HepG2 (cell line): Measurements from ENCODE around the gene EPHB4. TPM values are rescaled to one million over a fixed set of nuclear protein-coding genes. Genes with fewer than 3 reads are reported as not detected.
A peak's percentile ranks its signal among the peaks of the same experiment; 100 is the strongest.

Source experiments
- ARID4A ChIP-seq: sonication (generic); formaldehyde crosslinking; IDR thresholded peaks from 2 replicates; pipeline ENCODE4 v1.5.0; 2020; ENCODE audit warnings: mild to moderate bottlenecking, missing genetic modification reagents, borderline replicate concordance
- CREB1 ChIP-seq, 2 experiments: fragments of 450-650 bp in 1 of 2; IDR thresholded peaks; 2 replicates each; pipeline ENCODE4 v1.6.1; 2016 to 2017; ENCODE audit warnings: control low read depth in 1 of 2, mild to moderate bottlenecking in 1 of 2, missing compliant biosample characterization in 1 of 2, missing genetic modification characterization in 1 of 2
- NKX3-1 ChIP-seq: sonication (generic); formaldehyde crosslinking; IDR thresholded peaks from 2 replicates; pipeline ENCODE4 v1.5.0; 2020; ENCODE audit warnings: missing genetic modification reagents
- POGK ChIP-seq: sonication (generic); formaldehyde crosslinking; conservative IDR thresholded peaks from 2 replicates; pipeline ENCODE4 v1.8.0; 2022; ENCODE audit warnings: mild to moderate bottlenecking, moderate library complexity, missing genetic modification reagents
- SMARCE1 ChIP-seq: fragments of 450-650 bp; IDR thresholded peaks from 2 replicates; pipeline ENCODE4 v1.6.1; 2017; ENCODE audit warnings: borderline replicate concordance
- ZNF275 ChIP-seq: sonication (generic); formaldehyde crosslinking; IDR thresholded peaks from 2 replicates; pipeline ENCODE4 v1.8.0; 2022; ENCODE audit warnings: missing genetic modification reagents, mild to moderate bottlenecking, inconsistent platforms, borderline replicate concordance
- ZNF770 ChIP-seq: sonication (generic); formaldehyde crosslinking; IDR thresholded peaks from 2 replicates; pipeline ENCODE4 v1.5.0; 2020; ENCODE audit warnings: mild to moderate bottlenecking, missing genetic modification reagents
- polyA plus RNA-seq, 8 experiments: library from polyadenylated mRNA; depleted of rRNA in 3 of 8; stranded (reverse) in 7 of 8; unstranded in 1 of 8; fragments of >200 nt; fragmentation: Illumina TruSeq in 4 of 8; extraction: Trizol in 4 of 8; gene quantifications; 2 replicates each; pipeline versions ENCODE4 v1.2.1 to v1.2.3, GENCODE V29; 2011 to 2016; ENCODE audit warnings: low read depth in 4 of 8, missing spikeins in 1 of 8, mixed read lengths in 1 of 8; ENCODE audit not compliant: insufficient read depth in 1 of 8
- total RNA-seq, 5 experiments: library from RNA; depleted of rRNA; stranded (reverse); fragments of >200 nt; fragmentation: Illumina TruSeq; extraction: Trizol; gene quantifications; 2 replicates each; pipeline ENCODE4 v1.2.3, GENCODE V29; 2016; ENCODE audit warnings: low read depth in 1 of 5
- TF ChIP-seq, protein P1 (sequence below): IDR thresholded peaks from 2 replicates; pipeline ENCODE4 v1.6.1; 2012; ENCODE audit warnings: low read length, improper control_type of control experiment

The EPHB4 gene
- total and polyA plus RNA-seq, 2 of the 13 experiments (the other 11 are each of a cell fraction or from before 2014, with no cell fraction given), result 61.4 to 69.6 TPM

DNA sequence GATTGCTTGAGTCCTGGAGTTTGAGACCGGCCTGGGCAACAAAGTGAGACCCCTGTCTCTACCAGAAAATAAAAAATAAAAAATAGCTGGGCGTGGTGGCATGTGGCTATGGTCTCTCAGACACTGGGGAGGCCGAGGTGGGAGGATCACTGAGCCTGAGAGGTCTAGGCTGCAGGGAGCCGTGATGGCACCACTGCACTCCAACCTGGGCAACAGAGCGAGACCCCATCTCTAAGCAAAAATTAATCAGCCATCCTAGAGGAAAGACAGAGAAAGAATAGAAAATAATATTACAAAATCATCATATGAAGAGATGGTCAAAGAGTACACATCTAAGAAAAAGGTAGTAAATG, 4.9 kb upstream of the EPHB4 start (continued):
- TF ChIP-seq, protein P1, sequence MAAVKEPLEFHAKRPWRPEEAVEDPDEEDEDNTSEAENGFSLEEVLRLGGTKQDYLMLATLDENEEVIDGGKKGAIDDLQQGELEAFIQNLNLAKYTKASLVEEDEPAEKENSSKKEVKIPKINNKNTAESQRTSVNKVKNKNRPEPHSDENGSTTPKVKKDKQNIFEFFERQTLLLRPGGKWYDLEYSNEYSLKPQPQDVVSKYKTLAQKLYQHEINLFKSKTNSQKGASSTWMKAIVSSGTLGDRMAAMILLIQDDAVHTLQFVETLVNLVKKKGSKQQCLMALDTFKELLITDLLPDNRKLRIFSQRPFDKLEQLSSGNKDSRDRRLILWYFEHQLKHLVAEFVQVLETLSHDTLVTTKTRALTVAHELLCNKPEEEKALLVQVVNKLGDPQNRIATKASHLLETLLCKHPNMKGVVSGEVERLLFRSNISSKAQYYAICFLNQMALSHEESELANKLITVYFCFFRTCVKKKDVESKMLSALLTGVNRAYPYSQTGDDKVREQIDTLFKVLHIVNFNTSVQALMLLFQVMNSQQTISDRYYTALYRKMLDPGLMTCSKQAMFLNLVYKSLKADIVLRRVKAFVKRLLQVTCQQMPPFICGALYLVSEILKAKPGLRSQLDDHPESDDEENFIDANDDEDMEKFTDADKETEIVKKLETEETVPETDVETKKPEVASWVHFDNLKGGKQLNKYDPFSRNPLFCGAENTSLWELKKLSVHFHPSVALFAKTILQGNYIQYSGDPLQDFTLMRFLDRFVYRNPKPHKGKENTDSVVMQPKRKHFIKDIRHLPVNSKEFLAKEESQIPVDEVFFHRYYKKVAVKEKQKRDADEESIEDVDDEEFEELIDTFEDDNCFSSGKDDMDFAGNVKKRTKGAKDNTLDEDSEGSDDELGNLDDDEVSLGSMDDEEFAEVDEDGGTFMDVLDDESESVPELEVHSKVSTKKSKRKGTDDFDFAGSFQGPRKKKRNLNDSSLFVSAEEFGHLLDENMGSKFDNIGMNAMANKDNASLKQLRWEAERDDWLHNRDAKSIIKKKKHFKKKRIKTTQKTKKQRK, result no peak
- TF ChIP-seq CREB1 (IDR thresholded peaks at IDR 0.05) (no peak), CREB1 (CRISPR knock-in tag; IDR thresholded peaks at IDR 0.05) (0 out of 2 replicates have a peak, but pooled peaks have one; percentile 8), ZNF770 (peak; percentile 92), SMARCE1 (no peak), POGK (CRISPR knock-in tag) (no peak), ZNF275 (CRISPR knock-in tag) (0 out of 2 replicates have a peak, but pooled peaks have one; percentile 29), ARID4A (CRISPR knock-in tag) (no peak), NKX3-1 (peak; percentile 32; the same call in 1 of the 2 replicates)
